NCI-H1417 treated with DMSO at 0.1 percent for 48 hours (cell line): ENCODE results near the gene NOD1.
"Not testable (repeated sequence)": the region's sequence is repeated elsewhere in the genome, so short reads cannot be mapped to it uniquely, and the experiment has no call there.

Source experiments
- DNase-seq: peaks from one replicate; lab custom pipeline; 2025; lab: John Stamatoyannopoulos, UW

Gene NOD1

DNA sequence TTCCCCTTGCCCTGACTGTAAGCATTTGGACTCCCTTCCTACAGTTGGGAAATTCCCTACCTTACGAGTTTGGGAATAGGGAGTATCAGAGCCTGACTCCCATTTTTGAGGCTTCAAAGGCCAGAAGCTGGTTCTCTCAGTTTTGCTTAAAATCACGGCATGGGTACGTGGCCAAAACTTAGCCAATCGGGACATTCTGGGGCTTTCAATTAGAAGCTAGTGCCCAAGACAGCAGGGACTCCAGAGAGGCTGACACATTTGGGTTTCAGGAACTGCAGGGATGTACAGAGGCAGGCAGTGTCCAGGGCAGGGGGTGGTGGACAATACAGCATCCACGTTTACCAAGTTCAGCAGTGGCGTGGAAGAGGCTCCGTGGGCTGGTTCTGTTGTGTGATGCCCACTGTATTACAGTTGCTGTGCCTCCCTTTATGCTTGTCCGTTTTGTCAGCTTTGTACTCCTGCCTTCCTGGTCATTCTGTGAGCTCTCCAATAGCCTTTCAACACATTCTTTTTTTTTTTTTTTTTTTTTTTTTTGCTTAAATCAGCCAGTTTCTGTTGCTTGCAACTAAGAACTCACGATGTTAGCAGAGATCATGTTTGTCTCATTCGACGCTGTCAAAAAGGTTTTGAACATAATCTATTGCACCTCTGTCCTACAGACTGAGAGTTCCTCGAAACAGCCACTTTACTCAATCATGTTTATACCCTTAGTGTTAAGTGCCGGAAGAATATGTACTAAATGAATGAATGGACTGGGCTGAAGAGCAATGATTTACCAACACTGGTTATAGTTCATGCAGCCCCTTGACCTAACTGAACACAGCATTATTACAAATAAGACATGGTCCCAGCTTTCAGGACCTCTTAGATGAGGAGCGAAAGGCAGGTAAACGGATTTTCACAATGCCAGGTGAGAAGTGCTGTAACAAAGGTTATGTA is 25.0 kb upstream of the NOD1 start:
- no peak for DNase-seq

DNA sequence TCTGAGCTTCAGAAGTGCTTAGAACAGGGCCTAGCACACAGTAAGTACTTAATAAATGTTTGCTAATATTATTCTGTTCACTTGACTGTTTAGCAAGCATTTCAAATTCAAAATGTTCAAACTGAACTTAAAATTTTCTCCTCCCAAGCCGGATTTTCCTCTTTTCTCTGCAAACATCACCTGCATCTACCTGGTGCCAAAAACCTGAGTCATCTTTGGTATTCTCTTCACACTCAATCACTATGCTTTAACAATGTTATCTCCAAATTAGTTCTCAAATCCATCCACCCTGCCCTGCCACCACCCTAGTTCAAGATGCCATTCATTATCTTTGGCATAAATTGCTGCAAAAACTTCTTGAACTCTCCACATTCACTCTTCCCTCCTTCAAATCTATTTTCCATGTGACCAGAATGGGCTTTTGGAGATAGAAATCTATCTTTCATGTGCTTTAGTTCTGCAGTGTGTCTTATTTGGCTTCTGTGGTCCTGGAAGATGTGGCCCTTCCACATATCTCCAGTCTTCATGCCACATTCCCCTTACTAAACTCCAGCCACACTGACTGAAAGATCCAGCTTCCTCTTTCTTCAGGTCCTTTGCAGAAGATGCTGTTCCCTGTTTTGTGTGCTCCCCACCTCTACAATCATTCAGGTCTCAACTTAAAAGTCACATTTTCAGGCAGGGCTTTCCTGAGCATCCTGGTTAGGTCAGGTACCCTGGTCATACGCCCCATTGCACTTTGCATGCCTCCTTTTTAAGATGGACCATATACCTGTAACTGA is 24.1 kb upstream of the NOD1 start:
- no peak for DNase-seq

DNA sequence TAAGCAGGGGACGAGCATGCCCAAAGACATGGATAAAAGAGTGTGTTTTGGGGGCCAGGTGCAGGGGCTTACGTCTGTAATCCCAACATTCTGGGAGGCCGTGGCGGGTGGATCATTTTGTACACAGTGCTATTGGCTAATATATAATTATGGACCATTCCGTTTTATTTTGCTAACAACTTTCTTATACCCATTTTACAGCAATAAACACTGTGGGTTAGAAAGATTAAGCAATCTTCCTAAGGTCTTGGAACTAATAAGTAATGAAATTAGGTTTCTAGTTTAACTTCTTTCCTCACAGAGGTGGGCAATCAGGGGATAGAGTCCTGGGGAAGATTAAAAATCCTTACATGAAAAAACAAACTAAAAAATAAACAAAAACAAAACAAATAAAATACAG is 22.7 kb upstream of the NOD1 start:
- no peak for DNase-seq

DNA sequence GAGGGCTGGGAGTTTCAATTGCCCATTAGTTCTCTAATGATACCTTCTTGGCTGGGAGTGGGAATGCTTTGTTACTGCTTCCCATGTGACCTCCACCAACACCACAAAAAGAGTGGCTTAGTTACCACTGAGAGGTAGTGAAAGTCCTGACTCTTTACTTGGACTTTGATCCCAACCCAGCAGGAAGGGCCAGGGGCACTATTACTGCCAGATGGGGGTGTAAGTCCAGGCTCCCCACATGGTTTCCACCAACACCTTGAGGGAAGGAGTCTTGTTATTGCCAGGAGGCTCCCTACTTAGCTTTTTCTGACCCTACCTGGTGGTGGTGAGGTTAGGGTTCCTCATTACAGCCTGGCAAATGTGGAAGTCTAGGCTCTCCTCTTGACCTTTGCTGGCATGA is 14.6 kb upstream of the NOD1 start:
- DNase-seq = no peak

DNA sequence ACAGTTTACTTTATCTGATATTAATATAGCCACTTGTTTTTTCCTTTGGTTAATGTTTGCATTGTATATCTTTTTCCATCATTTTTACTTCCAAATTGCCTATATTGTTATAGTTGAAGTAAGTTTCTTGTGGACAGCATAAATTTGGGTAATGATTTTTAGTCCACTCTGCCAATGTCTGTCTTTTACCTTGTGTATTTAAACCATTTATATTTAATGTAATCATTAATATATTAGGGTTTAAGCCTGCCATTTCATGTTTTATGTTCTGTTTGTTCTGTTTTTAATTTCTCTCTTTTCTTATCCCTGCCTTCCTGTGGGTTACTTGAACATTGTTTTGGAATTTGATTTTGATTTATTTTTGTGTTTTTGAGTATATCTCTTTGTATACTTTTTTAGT is 12.8 kb upstream of the NOD1 start:
- DNase-seq = no peak

DNA sequence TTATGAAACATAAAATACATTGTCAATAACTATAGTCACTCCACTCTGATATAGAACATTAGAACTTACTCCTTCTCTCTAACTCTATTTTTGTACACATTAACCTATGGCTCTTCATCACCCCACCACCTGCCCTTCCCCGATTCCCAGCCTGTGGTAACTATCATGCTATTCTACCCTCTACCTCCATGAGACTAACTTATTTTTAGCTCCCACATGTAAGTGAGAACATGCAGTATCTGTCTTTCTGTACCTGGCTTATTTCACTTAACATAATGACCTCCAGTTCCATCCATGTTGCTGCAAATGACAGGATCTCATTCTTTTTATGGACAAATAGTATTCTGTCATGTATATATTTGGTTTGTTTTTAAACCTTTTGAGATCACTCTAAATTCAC is 8.8 kb upstream of the NOD1 start:
- DNase-seq = no peak

DNA sequence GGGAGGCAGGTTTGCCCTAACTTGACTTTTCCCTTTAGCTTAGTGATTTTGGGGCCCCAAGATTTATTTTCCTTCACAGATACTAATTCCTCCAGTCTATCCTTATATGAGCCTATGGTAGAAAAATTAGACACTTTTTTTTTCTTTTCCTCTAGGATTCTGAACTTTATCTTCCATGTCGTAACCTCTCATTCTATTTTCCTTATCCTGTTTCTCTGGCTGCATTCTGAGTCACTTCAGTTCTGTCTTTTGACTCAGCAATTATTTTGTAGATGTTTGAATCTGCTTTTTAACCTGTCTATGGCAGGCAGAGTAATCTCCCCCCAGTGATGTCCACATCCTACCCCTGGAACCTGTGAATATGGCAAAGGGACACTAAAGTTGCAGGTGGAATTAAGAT is 7.1 kb upstream of the NOD1 start:
- DNase-seq = no peak

DNA sequence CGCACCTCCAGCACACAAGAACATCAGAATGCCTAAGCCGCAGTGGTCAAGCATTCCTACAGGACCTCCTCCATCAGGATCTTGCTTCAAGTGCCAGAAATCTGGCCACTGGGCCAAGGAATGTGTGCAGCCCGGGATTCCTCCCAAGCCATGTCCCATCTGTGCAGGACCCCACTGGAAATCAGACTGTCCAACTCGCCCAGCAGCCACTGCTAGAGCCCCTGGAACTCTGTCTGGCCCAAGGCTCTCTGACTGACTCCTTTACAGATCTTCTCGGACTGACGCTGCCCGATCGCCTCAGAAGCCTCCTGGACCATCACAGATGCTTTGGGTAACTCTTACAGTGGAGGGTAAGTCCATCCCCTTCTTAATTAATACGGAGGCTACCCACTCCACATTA is 2.8 kb upstream of the NOD1 start:
- DNase-seq = not testable (repeated sequence)

DNA sequence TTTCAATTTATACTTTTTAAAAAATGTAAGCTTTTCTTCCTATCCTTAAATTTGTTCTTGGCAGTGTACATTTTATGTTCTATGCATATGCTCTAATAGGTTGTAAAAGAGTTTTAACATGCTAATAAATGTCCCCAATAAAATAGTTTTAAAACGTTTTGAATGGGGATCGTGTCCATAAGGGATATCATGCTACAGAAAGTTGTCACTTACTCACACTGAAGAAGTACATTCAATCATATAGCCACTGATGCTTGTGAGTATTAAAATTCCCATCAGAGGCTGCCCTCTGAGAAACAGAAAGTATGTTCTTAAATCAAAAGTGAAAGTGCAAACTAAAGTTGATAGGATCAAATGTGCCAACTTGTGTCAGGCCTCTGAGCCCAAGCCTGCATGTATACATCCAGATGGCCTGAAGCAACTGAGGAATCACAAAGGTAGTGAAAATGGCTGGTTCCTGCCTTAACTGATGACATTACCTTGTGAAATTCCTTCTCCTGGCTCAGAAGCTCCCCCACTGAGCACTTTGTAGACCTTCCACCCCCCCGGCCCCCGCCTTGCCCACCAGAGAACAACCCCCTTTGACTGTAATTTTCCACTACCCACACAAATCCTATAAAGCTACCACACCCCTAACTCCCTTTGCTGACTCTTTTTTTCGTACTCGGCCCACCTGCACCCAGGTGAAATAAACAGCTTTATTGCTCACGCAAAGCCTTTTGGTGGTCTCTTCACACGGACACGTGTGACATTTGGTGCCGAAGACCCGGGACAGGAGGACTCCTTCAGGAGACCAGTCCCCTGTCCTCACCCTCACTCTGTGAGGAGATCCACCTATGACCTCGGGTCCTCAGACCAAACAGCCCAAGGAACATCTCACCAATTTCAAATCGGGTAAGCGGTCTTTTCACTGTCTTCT is 877 bp upstream of the NOD1 start:
- DNase-seq = no peak

DNA sequence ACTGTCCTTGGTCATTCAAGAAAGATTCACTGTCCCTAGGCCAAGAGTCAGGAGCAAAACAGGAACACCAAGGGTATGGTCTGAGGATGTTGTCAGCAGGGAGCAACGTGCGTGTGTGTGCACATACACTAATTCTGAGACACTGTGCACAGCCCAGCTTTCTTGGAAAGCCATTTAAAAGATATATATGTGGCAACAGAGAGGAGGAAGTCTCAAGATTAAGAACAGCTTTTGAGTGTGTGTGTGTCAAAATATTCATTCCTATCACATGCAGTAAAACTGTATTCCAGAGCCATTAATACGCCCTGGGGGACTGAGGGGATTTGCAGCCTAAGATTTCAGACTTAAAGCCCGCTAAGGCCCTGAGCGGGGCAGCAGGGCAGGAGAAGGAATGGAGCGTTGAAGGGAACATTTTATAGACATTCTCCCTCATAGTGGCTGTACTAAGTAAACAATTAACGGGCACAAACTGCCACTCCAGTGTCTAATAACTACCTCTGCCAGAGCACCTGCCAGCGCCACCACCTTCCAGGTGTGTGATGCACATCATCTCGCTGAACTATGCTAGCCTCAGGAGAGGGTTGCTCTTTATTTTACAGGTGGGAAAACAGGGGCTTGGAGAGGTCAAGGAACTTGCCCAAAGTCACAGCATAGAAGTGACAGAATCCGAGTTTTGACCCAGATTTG is 2.0 kb downstream of the NOD1 start:
- DNase-seq = peak; percentile 81

DNA sequence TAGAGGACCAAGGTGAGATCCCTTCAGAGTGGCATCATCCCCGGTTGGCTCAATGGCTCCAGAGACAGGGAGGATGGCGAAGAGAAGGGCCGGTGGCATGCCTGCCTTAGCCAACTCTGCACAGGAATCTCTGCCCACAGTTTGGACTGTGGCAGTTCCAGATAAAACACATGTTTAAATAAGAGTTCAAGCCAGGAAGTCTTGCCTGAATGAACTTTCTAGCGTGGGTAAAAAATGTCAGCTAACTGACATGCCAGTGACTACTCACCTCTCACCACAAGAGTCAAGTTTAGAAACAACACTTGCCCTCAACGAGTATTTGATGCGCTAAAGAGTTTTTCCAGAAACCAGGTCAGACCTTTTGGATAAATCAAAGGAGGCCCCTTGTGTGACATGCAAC is 3.0 kb downstream of the NOD1 start:
- no peak for DNase-seq

DNA sequence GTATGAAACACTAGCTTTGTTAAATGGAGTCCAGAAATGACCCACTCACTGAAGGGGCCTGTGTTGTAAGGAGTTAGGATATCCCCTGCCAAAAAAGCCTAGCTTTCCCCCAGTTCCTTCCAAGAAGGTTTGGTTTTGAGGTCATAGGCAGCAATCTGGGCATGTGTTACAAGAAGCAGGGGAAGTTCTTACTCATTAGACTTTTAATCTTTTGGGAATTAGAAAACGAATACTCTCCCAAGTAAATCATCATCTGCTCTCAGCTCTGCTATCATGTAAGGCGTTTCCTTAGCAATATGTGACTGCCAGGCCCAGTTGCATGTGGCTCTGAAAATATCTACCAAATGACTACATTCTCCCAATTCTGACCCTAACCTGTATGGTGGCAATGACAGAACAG is 3.7 kb downstream of the NOD1 start:
- DNase-seq = no peak

DNA sequence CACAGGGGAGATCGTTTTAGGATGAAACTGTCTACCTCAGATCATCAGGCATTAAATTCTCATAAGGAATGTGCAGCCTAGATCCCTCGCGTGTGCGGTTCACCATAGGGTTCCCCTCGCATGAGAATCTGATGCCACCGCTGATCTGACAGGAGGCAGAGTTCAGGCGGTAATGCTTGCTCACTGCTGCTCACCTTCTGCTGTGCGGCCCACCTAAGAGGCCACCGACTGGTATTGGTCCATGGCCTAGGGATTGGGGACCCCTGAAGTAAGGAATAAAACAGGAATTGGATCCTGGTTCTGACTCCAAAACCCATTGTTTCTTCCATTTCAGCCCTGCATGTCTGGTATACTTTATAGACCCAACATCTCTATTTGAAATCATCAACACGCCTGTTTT is 4.1 kb downstream of the NOD1 start:
- no peak for DNase-seq

DNA sequence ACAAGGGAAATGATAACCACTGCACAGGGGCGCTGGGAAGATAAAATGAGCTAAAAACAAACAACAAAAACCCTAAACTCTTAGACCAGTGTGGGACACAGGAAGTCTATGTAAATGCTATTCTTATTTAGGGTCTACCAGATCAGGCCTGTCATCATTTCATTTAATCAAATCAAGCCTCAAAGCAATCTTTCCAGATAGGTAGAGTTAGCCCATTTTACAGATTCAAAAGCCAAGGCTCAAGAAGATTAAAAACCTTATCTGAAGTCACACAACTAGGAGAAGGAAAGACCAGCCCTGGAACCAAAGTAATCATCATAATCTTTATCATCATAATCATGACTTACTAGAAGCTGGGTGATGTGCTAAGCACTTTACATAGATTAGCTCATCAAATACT is 4.7 kb downstream of the NOD1 start:
- no peak for DNase-seq

DNA sequence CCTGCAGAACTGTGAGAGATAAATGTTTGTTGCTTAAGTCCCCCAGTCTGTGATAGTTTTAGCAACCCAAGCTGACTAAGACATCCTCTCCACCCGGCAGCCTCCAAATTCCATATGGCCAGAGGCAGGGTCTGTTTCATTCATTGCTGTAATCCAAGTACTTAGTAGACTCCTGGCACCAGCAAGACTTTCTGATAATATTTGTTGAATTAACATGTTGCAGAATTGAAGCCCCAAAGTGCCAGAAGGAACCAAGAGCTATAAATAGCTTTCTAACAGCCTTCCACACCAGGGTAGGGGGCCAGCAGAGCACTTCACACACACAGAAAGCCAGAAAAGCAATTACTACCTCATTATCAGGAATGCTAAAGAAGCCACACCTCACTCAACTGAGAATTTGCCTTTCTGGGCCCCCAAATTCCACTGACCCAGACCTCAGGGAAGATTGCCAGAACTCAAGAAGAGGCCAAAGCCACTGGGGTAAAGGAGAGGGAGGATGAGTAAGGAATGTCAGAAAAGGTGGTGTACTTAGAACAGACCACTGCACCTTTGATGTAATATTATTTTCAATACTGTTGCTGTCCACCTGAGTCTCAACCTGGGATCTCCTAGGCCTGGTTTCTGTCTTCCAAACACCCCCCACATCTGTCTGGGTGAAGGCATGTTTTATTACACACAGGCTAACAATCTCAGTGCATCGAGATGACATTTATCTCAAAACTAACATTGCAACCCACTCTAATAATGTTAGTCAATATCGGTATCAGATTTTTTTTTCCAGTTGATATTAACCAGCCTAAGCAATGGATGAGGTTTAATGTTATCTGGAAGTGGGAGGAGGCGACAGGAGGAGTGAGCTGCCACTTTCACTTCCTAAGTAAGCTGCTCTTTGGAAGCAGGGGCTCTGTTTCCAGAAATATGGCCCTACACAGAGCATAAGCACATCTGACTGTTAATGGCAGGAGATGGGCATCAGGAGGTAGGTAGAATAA is 5.5 kb downstream of the NOD1 start:
- no peak for DNase-seq

DNA sequence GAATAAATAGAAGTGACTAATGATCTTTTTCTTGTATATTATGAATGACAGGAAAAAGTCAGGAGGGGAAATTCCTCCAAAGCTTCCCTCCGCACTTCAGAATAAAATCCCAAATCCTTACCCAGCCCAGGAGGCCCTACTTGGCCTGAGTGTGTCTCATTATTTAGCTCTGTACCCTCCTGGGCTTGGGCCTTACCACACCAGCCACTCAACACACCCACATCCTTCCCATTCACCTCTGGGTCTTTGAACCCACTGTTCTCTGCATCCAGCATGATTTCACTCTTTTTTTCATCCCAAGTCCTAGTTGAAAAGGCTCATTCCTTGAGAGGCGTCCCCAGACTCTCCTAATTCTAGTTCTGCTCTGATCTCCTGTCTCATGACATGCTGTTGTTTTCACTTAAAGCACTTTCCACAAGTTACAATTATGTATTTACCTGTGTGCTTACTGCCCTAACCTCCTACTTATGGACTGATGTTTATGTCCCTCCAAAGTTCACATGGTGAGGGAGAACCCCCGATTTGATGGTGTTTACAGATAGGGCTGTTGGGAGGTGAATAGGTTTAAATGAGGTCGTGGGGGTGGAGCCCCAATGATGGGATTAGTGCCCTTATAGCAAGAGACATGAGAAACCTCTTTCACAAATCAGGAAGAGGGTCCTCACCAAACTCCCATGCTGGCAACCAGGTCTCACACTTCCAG is 6.4 kb downstream of the NOD1 start:
- no peak for DNase-seq

DNA sequence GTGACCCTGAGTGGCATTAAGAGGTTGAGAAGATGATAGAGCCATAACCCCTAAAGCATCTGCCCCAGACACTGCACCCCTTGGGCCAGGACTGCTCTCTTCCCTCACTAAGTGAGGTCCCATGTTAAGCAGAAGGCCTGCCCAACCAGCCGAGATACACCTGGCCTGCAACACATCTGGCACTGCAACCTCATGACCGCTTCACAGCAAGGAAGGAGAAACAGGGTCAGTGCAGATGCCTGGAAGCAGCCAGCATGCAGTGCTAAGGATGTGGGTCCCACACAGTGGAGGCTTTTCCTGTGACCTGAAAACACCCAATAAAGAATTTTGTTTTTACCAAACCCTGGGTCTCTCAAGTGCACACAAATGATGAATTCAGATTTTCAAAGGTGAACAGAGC is 7.4 kb downstream of the NOD1 start:
- DNase-seq = no peak

DNA sequence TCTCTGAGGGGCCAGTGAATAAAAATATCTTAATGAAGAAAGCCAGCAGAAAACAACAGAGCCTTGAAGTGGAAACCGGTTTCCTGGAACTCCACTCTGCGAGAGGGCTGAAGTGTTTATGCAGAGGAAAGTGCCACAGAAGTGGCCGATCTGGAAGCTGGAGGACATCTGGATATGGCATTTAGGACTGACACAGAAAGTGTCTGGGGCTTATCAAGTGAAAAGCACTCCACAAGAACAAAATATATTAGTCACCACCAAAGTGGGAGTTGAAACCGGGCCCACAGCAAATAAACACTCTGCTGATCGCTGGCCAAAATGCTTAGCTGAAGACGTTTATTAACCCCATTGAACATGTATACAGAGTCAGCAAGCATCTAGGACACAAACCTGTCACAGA is 7.8 kb downstream of the NOD1 start:
- DNase-seq = no peak

DNA sequence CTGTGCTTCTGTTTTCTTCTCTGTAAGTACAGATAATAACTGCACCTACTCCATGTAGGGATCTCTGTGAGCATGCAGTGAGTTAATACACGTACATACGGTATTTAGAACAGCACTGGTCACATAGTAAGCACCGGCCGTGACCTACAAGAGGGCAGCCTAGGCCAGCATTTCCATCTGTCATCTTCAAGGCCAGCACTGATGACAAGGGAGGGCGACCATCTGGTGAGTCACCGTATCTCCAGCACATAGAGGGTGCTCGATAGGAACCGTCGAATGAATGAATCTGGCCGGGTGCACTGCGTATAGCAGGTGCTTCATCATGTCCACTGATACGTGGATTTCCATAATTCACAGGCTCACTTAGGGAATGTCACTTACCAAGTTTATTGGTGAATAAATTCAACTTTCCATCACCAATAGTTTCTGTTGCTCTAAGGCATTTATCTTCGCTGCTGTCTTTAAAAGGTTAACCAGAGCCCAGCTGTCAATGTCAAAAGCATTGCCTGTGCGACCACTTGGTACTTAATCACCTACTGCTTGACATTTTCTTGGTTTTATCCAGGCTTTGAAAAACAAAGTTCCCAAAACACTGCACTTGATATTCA is 8.3 kb downstream of the NOD1 start:
- no peak for DNase-seq
